ENCODE results near the gene DPM3. TPM values are rescaled to one million over a fixed set of nuclear protein-coding genes. Genes with fewer than 3 reads are reported as not detected.

DPM3 gene
- total and polyA plus RNA-seq, 2 of the 13 experiments (the other 11 are each of a cell fraction or from before 2014, with no cell fraction given): 23.2 to 53.4 TPM

GRCh38 chr1:155126556-155127104, 13.7 kb downstream of the DPM3 start (continued):
- TF ChIP-seq ZNF770 (CRISPR knock-in tag; IDR thresholded peaks at IDR 0.05) (no peak), ARNT2 (CRISPR knock-in tag; IDR thresholded peaks at IDR 0.05; ENCODE audit: low read depth) (no peak), RCOR2 (CRISPR knock-in tag; IDR thresholded peaks at IDR 0.05) (no peak), ZNF264 (CRISPR knock-in tag; IDR thresholded peaks at IDR 0.05) (no peak), ZNF331 (CRISPR knock-in tag; IDR thresholded peaks at IDR 0.05) (no peak), TAF1 (CRISPR knock-in tag; IDR thresholded peaks at IDR 0.05) (no peak; the same call in 1 of the 2 replicates), ZNF747 (CRISPR knock-in tag; IDR thresholded peaks at IDR 0.05; ENCODE audit: borderline replicate concordance) (no peak), ZNF317 (CRISPR knock-in tag; IDR thresholded peaks at IDR 0.05) (no peak), HIC2 (CRISPR knock-in tag; IDR thresholded peaks at IDR 0.05; ENCODE audit: low read depth) (no peak), HOMEZ (CRISPR knock-in tag; IDR thresholded peaks at IDR 0.05; ENCODE audit: low read depth) (no peak), HIVEP1 (CRISPR knock-in tag; IDR thresholded peaks at IDR 0.05) (no peak), SIN3B (IDR thresholded peaks at IDR 0.05; ENCODE audit: low read length) (no peak), NCOA2 (CRISPR knock-in tag; IDR thresholded peaks at IDR 0.05) (no peak), LRRFIP1 (CRISPR knock-in tag; conservative IDR thresholded peaks at IDR 0.05) (no peak), ZMAT3 (CRISPR knock-in tag; conservative IDR thresholded peaks at IDR 0.05) (no peak), ZNF205 (CRISPR knock-in tag; IDR thresholded peaks at IDR 0.05) (no peak), ZNF567 (CRISPR knock-in tag; IDR thresholded peaks at IDR 0.05; ENCODE audit: borderline replicate concordance) (no peak), LCORL (IDR thresholded peaks at IDR 0.05) (no peak), LCORL (CRISPR knock-in tag; IDR thresholded peaks at IDR 0.05) (no peak; the same call in 1 of the 2 replicates), ZBTB25 (CRISPR knock-in tag; IDR thresholded peaks at IDR 0.05) (no peak), SIN3A (IDR thresholded peaks at IDR 0.05; ENCODE audit: borderline replicate concordance, low read depth, low read length) (no peak; the same call in 1 of the 2 replicates), ZNF256 (CRISPR knock-in tag; conservative IDR thresholded peaks at IDR 0.05) (no peak), KDM3A (CRISPR knock-in tag; IDR thresholded peaks at IDR 0.05; ENCODE audit: low read depth) (no peak), STAG1 (CRISPR knock-in tag; IDR thresholded peaks at IDR 0.05) (no peak)
